HG02759 (cell line): ENCODE data around the gene TGM5.
"Not testable (repeated sequence)": the region's sequence is repeated elsewhere in the genome, so short reads cannot be mapped to it uniquely, and the experiment has no call there.

Experiments used
- ATAC-seq: cut with Tn5 transposase; IDR thresholded peaks from one replicate; pipeline ENCODE4 v1.9.1; 2021; ENCODE audit warnings: mild to moderate bottlenecking, moderate library complexity; ENCODE audit not compliant: unreplicated experiment

TGM5 gene

GRCh38 chr15:43246261-43246774, 20.4 kb downstream of the TGM5 start:
- ATAC-seq = no peak

DNA sequence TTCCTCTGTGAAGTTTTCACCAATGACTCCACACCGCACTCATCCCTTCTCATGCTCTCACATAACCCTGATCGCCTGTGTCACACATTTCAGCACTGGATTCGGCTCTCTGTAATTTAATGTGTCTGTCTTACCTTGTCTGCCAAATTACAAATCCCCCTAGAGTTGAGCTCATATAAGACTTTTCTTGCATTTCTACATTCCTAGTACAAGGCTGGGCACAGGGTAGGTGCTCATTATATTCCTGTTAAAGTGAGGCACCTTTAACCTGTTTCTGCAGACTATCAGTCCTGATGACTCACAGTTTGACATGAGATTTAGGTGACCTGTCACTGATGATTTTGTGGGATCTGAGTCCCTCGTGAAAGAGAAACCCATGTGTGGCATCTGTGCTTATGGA, 22.6 kb downstream of the TGM5 start:
- no peak for ATAC-seq

- ATAC-seq = no peak
Observed at GRCh38 chr15:43243020-43243645, 23.6 kb downstream of the TGM5 start.

DNA sequence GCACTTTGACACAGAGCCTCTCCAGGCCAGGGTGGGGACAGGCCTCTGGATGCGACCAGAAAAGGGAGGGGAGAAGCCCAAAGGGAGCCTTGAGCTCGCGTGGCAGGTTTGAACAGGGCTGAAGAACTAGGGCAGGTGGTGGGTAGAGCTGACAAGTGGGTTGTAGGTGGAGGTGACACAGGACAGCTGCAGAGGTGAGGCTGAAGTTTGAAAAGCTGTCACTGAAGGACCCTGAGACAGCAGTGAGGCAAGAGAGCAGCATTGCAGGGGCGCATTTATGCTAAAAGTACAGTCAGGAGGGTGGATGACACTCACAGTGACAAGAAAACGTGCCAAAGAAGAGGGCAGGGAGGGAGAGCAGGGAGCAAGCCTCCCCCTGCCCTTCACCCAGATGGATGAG, 24.1 kb downstream of the TGM5 start:
- ATAC-seq = no peak

DNA sequence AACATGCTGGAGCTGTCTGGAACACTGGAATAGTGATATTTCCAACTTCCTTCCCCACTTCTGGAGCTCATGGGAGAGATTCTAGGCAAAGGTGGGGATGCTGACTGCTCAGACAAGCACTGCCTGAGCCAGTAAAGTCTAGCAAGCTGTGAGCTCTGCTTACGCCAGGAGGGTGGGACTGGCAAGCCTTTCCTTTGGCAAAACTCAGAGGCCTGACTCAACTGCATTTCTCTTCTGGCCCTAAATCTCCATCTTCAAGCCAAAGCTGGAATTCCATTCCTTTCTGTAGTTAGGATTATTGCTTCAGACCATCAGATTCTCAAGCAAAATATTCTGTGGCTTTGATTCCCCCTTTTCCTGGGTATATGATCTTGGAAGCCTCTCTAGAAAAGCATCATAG, 25.6 kb downstream of the TGM5 start:
- ATAC-seq = no peak

- ATAC-seq = no peak
Observed at GRCh38 chr15:43239732-43240491, 26.8 kb downstream of the TGM5 start.

DNA sequence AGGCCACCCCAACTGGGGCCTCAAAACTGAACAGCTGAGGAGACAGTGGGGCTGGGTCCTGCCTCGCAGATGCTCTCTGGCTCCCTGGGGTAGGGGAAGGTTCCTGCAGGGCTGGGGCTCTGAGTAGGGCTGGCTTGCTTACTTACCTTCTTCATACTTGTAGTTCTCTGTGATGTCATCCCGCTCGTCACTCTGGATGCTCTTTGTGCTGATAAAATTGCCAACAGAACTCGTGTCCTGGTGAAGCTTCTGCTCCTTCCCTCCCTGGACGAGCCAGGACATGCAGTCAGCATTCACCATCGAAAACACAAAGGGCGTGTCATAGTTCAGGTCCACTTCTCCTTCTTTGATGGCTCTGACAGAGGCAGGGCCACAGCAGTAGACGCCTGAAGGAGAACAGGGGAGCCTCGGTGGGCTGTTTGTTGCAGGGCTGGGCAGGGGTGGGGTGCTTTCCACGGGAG, 28.0 kb downstream of the TGM5 start:
- no peak for ATAC-seq

GRCh38 chr15:43237842-43238470, 28.8 kb downstream of the TGM5 start:
- no peak for ATAC-seq

DNA sequence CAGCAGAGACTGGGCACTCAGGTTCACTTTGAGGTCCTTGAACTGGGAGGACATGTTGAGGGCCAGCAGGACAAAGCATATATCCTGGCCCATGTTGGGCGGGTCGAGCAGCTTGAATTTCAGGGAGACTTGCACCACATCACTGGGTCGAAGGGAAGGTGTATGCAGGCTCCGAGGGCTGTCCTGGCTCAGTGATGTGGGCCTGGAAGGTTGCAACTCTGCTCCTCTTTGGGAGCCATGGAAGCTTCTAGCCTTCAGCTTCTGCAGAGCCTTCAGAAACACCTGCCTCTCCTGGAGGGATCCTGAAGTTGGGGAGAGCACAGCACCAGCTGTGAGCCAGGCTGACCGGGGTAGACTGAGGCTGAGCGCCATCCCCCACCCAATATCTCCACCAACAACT, 31.2 kb downstream of the TGM5 start:
- no peak for ATAC-seq

DNA sequence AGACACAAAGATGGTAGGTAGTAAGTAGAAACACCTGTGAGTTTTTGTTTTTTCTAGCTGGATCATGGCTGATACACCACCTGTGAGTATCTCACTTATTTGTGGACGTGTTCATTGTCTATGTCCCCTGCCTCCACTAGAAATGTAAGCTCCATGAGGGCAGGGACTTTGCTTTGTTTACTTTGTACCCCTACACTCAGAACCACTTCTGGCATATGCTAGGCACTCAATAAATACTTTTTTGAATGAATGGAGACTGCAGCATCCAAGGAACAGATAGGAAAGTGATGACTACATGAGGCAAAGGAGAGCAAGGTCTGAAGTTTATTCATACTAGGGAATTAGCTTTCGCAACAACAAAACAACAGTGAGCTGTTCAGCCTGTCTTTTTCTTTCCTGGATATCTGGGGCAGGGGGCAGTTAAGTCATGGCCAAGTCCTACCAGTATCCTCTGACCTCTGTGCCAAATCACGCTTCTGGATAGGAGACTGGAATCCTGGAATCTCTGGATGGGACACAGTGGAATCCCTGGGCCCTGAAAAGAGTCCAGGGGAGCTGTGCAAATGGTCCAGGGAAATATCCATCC, 34.3 kb downstream of the TGM5 start:
- no peak for ATAC-seq

DNA sequence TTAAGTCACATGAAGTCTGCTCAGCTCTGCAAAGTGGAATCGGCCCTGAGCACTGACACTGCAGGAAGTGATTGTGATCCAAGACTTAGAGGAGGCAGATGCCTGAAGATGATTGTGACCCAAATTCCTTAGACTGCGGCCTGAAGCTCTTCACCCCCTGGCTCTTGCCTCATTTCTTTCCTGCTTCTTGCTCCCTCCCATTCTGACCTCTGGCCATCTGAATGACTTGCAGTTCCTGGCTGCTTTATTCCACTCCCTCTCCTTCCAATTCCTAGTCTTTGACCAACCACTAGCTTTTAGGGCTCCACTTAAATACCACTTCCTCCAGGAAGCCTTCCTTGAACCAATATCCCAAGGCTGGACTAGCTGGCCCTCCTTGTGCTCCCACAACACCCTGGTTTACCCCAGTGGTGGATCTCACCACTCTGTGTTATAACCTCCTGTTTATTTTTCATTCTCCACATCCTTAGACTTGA, 36.0 kb downstream of the TGM5 start:
- no peak for ATAC-seq

DNA sequence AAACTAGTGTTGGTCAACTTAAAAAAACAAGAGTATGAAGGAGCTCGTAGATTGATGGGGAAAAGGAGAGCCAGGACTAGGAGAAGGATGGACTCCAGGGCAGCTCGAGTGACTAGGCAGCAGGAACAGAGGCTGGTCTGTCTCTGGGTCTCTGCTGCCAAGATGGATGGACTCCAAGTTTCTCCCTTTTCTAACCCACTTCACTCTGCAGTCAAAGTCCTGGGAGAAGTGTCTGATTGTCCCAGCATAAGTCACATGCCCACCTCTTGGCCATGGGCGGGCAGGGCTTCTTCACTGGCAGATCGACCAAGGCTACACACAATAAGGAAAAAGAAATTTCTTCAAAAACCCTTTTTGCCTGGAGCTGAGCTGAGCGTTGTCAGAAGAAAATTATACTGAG, 36.8 kb downstream of the TGM5 start:
- no peak for ATAC-seq

- no peak for ATAC-seq
Observed at GRCh38 chr15:43226436-43227305, 40.1 kb downstream of the TGM5 start.

DNA sequence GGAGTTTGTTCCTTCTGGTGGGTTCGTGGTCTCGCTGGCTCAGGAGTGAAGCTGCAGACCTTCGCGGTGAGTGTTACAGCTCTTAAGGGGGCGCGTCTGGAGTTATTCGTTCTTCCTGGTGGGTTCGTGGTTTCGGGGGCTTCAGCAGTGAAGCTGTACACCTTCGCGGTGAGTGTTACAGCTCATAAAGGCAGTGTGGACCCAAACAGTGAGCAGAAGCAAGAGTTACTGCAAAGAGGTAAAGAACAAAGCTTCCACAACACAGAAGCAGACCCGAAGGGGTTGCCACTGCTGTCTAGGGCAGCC, 40.8 kb downstream of the TGM5 start:
- ATAC-seq = not testable (repeated sequence)

- no peak for ATAC-seq
Observed at GRCh38 chr15:43225201-43225949, 41.4 kb downstream of the TGM5 start.

DNA sequence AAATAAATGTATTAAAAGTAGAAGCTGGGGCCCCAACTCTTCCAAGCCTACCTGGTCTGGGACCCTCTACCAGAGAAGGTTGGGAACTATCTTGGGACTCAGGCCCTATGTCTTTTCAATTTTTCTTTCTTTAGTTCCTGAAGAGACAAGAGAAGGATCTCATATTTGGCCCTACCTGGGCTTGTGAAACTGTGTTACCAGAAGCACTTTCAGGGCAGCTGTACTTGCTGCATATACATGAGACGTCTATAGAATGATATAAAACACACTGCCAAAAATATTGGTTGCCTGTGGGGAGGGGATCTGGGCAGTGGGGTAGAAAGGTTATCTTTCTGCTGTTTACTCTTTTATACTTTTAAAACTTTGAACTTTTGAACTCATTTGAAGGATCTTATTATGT, 45.3 kb downstream of the TGM5 start:
- ATAC-seq = no peak

DNA sequence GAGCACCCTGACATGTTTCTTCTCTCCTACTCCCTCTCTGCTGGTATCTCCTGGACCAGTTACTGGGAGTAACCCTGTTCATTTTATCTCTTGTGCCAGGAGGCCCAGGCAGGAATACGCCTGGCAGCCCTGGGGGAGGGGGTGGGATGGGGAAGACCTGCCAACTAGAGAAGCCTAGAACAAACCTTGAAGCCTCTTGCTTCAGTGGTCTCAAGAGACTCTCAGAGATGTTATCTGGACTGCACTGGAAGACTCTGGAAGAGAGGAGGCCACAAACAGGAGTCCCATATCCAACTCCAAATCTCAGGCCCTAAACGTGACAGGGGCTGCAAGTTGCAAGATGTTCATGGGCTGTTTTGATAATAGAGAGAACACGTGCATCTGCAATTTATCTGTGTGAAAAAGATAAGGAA, 45.7 kb downstream of the TGM5 start, which contains the start of gene EPB42:
Gene EPB42, minus strand, starts transcription at position 28 of the 413 bp plus-strand sequence. CDS start 193 bp downstream, outside the sequence.
- no peak for ATAC-seq

GRCh38 chr15:43219929-43220928, 46.5 kb downstream of the TGM5 start:
- ATAC-seq = no peak
